Hepatocyte (in vitro differentiated cells): ENCODE results near the gene SNTG2. TPM values are rescaled to one million over a fixed set of nuclear protein-coding genes. Genes with fewer than 3 reads are reported as not detected.
A peak's percentile ranks its signal among the peaks of the same experiment; 100 is the strongest.

Source experiments
- DNase-seq: peaks from one replicate; pipeline ENCODE4 v3.0.0-alpha.2; 2016; ENCODE audit warnings: low spot score
- H2AFZ ChIP-seq: fragments of 200-600 bp; sonication (generic); 2 replicates; pipeline ENCODE4 v1.6.0; 2016; ENCODE audit warnings: antibody characterized with exemption, mild to moderate bottlenecking
- H3K27ac ChIP-seq: fragments of 200-600 bp; sonication (generic); 2 replicates; pipeline ENCODE4 v1.5.1; 2016; ENCODE audit warnings: mild to moderate bottlenecking
- H3K27me3 ChIP-seq: fragments of 200-600 bp; sonication (generic); 2 replicates; pipeline ENCODE4 v1.6.1; 2016
- H3K36me3 ChIP-seq: fragments of 200-600 bp; sonication (generic); replicated peaks from 2 replicates; pipeline ENCODE4 v1.5.1; 2016; ENCODE audit warnings: low read depth; ENCODE audit not compliant: insufficient read depth
- H3K4me1 ChIP-seq: fragments of 200-600 bp; sonication (generic); 2 replicates; pipeline ENCODE4 v1.5.1; 2016; ENCODE audit warnings: mild to moderate bottlenecking, moderate library complexity; ENCODE audit not compliant: insufficient read depth
- H3K4me2 ChIP-seq: fragments of 200-600 bp; sonication (generic); 2 replicates; pipeline ENCODE4 v1.6.0; 2016
- H3K4me3 ChIP-seq: fragments of 200-600 bp; sonication (generic); 2 replicates; pipeline ENCODE4 v1.5.1; 2016; ENCODE audit warnings: mild to moderate bottlenecking
- H3K79me2 ChIP-seq: fragments of 200-600 bp; sonication (generic); 2 replicates; pipeline ENCODE4 v1.6.0; 2017; ENCODE audit warnings: mild to moderate bottlenecking
- H3K9me2 ChIP-seq: fragments of 200-600 bp; sonication (generic); replicated peaks from 2 replicates; pipeline ENCODE4 v1.6.0; 2017; ENCODE audit warnings: mild to moderate bottlenecking; ENCODE audit not compliant: insufficient read depth
- H3K9me3 ChIP-seq: fragments of 200-600 bp; sonication (generic); 2 replicates; pipeline ENCODE4 v1.5.1; 2016; ENCODE audit warnings: low read depth, mild to moderate bottlenecking
- H4K20me1 ChIP-seq: fragments of 200-600 bp; sonication (generic); 2 replicates; pipeline ENCODE4 v1.6.0; 2016; ENCODE audit warnings: mild to moderate bottlenecking; ENCODE audit not compliant: insufficient read depth, poor library complexity, severe bottlenecking
- CTCF ChIP-seq: fragments of 200-600 bp; sonication (generic); IDR thresholded peaks from 2 replicates; pipeline ENCODE4 v1.5.1; 2016; ENCODE audit warnings: antibody characterized with exemption, mild to moderate bottlenecking; ENCODE audit not compliant: poor library complexity
- EZH2 ChIP-seq: fragments of 200-600 bp; sonication (generic); IDR thresholded peaks from 2 replicates; pipeline ENCODE4 v1.6.1; 2016; ENCODE audit warnings: antibody characterized with exemption, mild to moderate bottlenecking, borderline replicate concordance
- EZH2phosphoT487 ChIP-seq: fragments of 200-600 bp; sonication (generic); IDR thresholded peaks from one replicate; pipeline ENCODE4 v1.6.1; 2018; ENCODE audit warnings: antibody characterized with exemption, mild to moderate bottlenecking, low read depth, moderate library complexity; ENCODE audit not compliant: unreplicated experiment, severe bottlenecking
- WGBS: methylation state at CpG from one replicate; pipeline ENCODE4 v1.1.6; 2016; ENCODE audit warnings: low lambda C conversion rate; ENCODE audit errors: missing lambda C conversion rate; 5-methylcytosine and 5-hydroxymethylcytosine counted together
- polyA plus RNA-seq: library from polyadenylated mRNA; unstranded; fragments of >200 nt; fragmentation: Nextera tagmentation; extraction: Ambion mirVana; gene quantifications from 2 replicates; pipeline ENCODE4 v1.2.1, GENCODE V29; 2016
- total RNA-seq: library from RNA; depleted of rRNA; stranded (reverse); fragments of >200 nt; gene quantifications from 2 replicates; pipeline ENCODE4 v1.2.3, GENCODE V29; 2014

Gene SNTG2
- total RNA-seq (not detected in 2 replicates), polyA plus RNA-seq (not detected in 2 replicates)

- no peaks in the 10 kb centered on the region for H3K36me3 ChIP-seq
- no peak within 1 kb of the TSS for H3K27ac ChIP-seq
- no peaks in the 10 kb centered on the region for H3K79me2 ChIP-seq
- peak; percentile 62 for DNase-seq
- H3K9me2 ChIP-seq = no peaks in the 10 kb centered on the region
- TF ChIP-seq EZH2phosphoT487 (no peak), EZH2 (no peak), CTCF (no peak)
- peaks cover 8% of the 10 kb centered on the region for H3K4me1 ChIP-seq
- H2AFZ ChIP-seq = peak within 1 kb of the TSS; percentile 66
- H3K27me3 ChIP-seq = peaks cover 79% of the 10 kb centered on the region
- peak within 1 kb of the TSS; percentile 64 for H3K4me3 ChIP-seq
- 0% methylated on average over 12 of the region's 100 CpGs for WGBS
- no peaks in the 10 kb centered on the region for H3K9me3 ChIP-seq
- H4K20me1 ChIP-seq = no peaks in the 10 kb centered on the region
- peak within 1 kb of the TSS; percentile 97 for H3K4me2 ChIP-seq
Measured at GRCh38 chr2:950080-950966, at the start of gene SNTG2. Gene SNTG2, plus strand, starts transcription at chr2:950849. Its CDS starts 148 bp downstream, at chr2:950997.

DNA sequence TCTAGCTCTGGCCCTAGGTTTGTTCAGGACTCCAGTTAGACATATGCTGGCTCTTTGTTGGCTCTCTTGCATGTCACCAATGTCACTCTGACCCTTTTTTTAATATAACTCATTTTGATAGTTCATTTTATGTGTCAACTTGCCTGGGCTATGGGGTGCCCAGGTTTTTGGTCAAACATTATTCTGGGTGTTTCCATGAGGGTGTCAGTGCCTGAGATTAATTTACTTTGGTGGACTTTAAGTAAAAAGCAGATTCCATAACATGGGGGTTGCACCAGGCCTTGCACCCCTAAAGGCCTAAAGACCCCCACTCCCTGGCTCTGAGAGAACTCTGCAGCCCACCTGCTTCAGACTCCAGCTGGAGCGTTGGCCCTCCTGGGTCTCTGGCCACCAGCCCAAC, 48.1 kb upstream of the SNTG2 start:
- 92% methylated on average over 1 of the region's 1 CpG for WGBS
- TF ChIP-seq EZH2phosphoT487 (no peak), EZH2 (no peak), CTCF (no peak)
- no peaks in the 10 kb centered on the region for H3K9me2 ChIP-seq

DNA sequence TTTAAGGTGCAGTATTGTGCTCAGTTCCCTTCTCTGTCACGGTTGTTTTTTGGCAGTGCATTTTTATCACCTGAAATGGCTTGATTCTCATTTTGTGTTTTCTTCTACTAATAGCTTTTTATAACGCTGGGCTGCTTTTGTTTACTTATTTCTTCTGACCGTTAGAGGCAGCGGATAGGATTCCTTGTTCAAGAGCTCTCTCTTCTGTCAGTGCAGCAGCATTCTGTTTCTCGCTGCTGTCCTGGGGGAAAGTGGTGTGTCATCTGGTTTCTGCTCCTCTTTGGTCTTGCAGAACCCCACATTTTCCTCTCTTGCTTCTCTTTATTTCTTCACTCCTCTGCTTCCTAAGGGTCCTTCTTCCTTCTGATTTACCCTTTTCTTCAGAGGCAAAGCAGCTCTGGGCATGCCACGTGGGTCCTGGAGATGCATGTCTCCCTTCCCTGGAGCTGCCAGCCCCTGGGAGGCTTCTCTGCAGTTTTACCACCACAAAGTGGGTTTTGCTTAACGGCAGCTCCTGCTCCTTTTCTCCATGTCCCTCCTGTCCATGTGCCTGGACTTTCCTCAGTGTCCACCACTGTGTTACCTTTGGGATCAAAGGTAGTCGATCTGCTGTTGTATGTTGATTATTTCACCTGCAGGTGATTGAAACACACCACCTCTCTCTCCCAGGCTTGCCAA, 47.3 kb upstream of the SNTG2 start:
- Histone ChIP-seq H3K9me2 (no peaks in the 10 kb centered on the region), H3K4me1 (no peaks in the 10 kb centered on the region), H3K79me2 (no peaks in the 10 kb centered on the region), H3K27ac (no peak overlapping the region), H3K4me2 (no peak overlapping the region), H4K20me1 (no peaks in the 10 kb centered on the region), H3K9me3 (no peaks in the 10 kb centered on the region), H3K4me3 (no peak overlapping the region), H3K27me3 (no peaks in the 10 kb centered on the region), H2AFZ (no peak overlapping the region), H3K36me3 (no peaks in the 10 kb centered on the region)
- DNase-seq = no peak
- peak; percentile 37 for TF ChIP-seq CTCF
- TF ChIP-seq EZH2phosphoT487 = no peak
- WGBS = 42% methylated on average over 8 of the region's 8 CpGs

More for the DNA sequence above, 48.1 kb upstream of the SNTG2 start:
- Histone ChIP-seq H3K4me1 (no peaks in the 10 kb centered on the region), H3K27me3 (no peaks in the 10 kb centered on the region), H3K4me2 (no peak overlapping the region), H4K20me1 (no peaks in the 10 kb centered on the region), H3K79me2 (no peaks in the 10 kb centered on the region), H3K27ac (no peak overlapping the region), H3K9me3 (no peaks in the 10 kb centered on the region), H2AFZ (no peak overlapping the region), H3K4me3 (no peak overlapping the region), H3K36me3 (no peaks in the 10 kb centered on the region)
- DNase-seq = no peak
